ENCODE results near the gene TOGARAM2. TPM values are rescaled to one million over a fixed set of nuclear protein-coding genes. Genes with fewer than 3 reads are reported as not detected.

The TOGARAM2 gene
- total RNA-seq, 1 donor from 2014 or later, result 0.23 TPM

GRCh38 chr2:29072971-29073725 lies 92.0 kb downstream of the TOGARAM2 start:
- Mint-ChIP-seq H3K27ac (ENCODE audit: unreplicated experiment) (no peak overlapping the region), H3K4me1 (ENCODE audit: unreplicated experiment) (no peaks in the 10 kb centered on the region)
- DNase-seq (ENCODE audit: low spot score), result no peak

GRCh38 chr2:29073933-29074332 lies 92.8 kb downstream of the TOGARAM2 start:
- Mint-ChIP-seq H3K4me1 (ENCODE audit: unreplicated experiment) (no peaks in the 10 kb centered on the region), H3K4me3 (ENCODE audit: unreplicated experiment) (no peak overlapping the region), H3K36me3 (ENCODE audit: low read depth, unreplicated experiment) (no peaks in the 10 kb centered on the region), H3K27ac (ENCODE audit: unreplicated experiment) (no peak overlapping the region), H3K9me3 (ENCODE audit: unreplicated experiment) (no peaks in the 10 kb centered on the region), H3K27me3 (ENCODE audit: unreplicated experiment) (peaks cover 4% of the 10 kb centered on the region)
- TF ChIP-seq CTCF (IDR thresholded peaks at IDR 0.05; ENCODE audit: unreplicated experiment), result no peak
- DNase-seq (ENCODE audit: low spot score), result no peak

More at GRCh38 chr2:29072971-29073725, 92.0 kb downstream of the TOGARAM2 start:
- no peak for TF ChIP-seq CTCF (IDR thresholded peaks at IDR 0.05; ENCODE audit: unreplicated experiment)
- H3K9me3 Mint-ChIP-seq (ENCODE audit: unreplicated experiment), result no peaks in the 10 kb centered on the region
- H3K36me3 Mint-ChIP-seq (ENCODE audit: low read depth, unreplicated experiment), result no peaks in the 10 kb centered on the region
- H3K27me3 Mint-ChIP-seq (ENCODE audit: unreplicated experiment), result peaks cover 4% of the 10 kb centered on the region
- H3K4me3 Mint-ChIP-seq (ENCODE audit: unreplicated experiment), result no peak overlapping the region

- Mint-ChIP-seq H3K9me3 (ENCODE audit: unreplicated experiment) (no peaks in the 10 kb centered on the region), H3K4me1 (ENCODE audit: unreplicated experiment) (no peaks in the 10 kb centered on the region), H3K4me3 (ENCODE audit: unreplicated experiment) (no peak within 1 kb of the TSS), H3K27ac (ENCODE audit: unreplicated experiment) (no peak within 1 kb of the TSS), H3K36me3 (ENCODE audit: low read depth, unreplicated experiment) (no peaks in the 10 kb centered on the region), H3K27me3 (ENCODE audit: unreplicated experiment) (peaks cover 4% of the 10 kb centered on the region)
- no peak for DNase-seq (ENCODE audit: low spot score)
- no peak for TF ChIP-seq CTCF (IDR thresholded peaks at IDR 0.05; ENCODE audit: unreplicated experiment)
Observed at GRCh38 chr2:29074411-29074810, 93.3 kb downstream of the TOGARAM2 start, which contains the start of gene PCARE. PCARE (minus strand) TSS chr2:29074523; CDS start chr2:29074261, 262 bp downstream.

GRCh38 chr2:29075894-29076705 lies 95.0 kb downstream of the TOGARAM2 start:
- H3K27ac Mint-ChIP-seq (ENCODE audit: unreplicated experiment), result no peak overlapping the region
- H3K4me1 Mint-ChIP-seq (ENCODE audit: unreplicated experiment), result no peaks in the 10 kb centered on the region
- TF ChIP-seq CTCF (IDR thresholded peaks at IDR 0.05; ENCODE audit: unreplicated experiment), result no peak
- H3K36me3 Mint-ChIP-seq (ENCODE audit: low read depth, unreplicated experiment), result peaks cover under 1% of the 10 kb centered on the region
- no peak overlapping the region for H3K4me3 Mint-ChIP-seq (ENCODE audit: unreplicated experiment)
- no peak for DNase-seq (ENCODE audit: low spot score)
- H3K27me3 Mint-ChIP-seq (ENCODE audit: unreplicated experiment), result peaks cover 4% of the 10 kb centered on the region
- no peaks in the 10 kb centered on the region for H3K9me3 Mint-ChIP-seq (ENCODE audit: unreplicated experiment)
